GM18951 (cell line): ENCODE measurements around the gene NUDT16L1.

Experiments used
- POLR2A ChIP-seq: IDR thresholded peaks from 4 replicates; pipeline ENCODE4 v1.6.1; 2011; ENCODE audit warnings: mild to moderate bottlenecking; ENCODE audit not compliant: insufficient read length, insufficient read depth; ENCODE audit errors: extremely low read depth
- in situ Hi-C: fragments of 300-500 bp; cut with MboI; formaldehyde crosslinking; loops from one replicate; pipeline ENCODE4 v1.12.0; 2022; ENCODE audit warnings: low sequenced_read_pairs, mixed read lengths, inconsistent platforms; ENCODE audit not compliant: unreplicated experiment

The NUDT16L1 gene

GRCh38 chr16:4673387-4674046 is 19.8 kb upstream of the NUDT16L1 start:
- no peak for TF ChIP-seq POLR2A
- in situ Hi-C loops = no loop called here

- in situ Hi-C loops = no loop called here
- no peak for TF ChIP-seq POLR2A
These were observed 18.3 kb upstream of the NUDT16L1 start for GRCh38 chr16:4674926-4675530.

GRCh38 chr16:4675864-4676786 is 17.2 kb upstream of the NUDT16L1 start:
- no peak for TF ChIP-seq POLR2A
- in situ Hi-C loops = no loop called here

- in situ Hi-C loops = no loop called here
- no peak for TF ChIP-seq POLR2A
These were observed 16.5 kb upstream of the NUDT16L1 start for GRCh38 chr16:4676831-4677230.

- in situ Hi-C loops = no loop called here
These were observed 16.0 kb upstream of the NUDT16L1 start for GRCh38 chr16:4677390-4677789.

DNA sequence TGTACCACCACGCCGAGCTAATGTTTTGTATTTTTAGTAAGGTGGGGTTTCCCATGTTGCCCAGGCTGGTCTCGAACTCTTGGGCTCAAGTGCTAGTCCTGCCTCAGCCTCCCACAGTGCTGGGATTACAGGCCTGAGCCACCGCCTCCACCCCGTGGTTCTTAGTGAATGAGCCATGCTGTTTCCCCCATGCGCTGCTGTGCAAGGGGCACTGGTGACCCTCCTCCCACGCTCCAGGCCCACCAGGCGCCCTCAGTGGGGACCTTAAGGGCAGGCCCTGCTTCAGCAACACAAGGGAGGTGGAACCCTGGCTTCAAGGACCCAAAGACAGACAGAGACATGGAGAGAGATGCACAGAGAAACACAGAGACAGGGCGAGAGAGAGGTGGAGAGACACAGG is 15.4 kb upstream of the NUDT16L1 start:
- in situ Hi-C loops = no loop called here
- TF ChIP-seq POLR2A = no peak

More at GRCh38 chr16:4677390-4677789, 16.0 kb upstream of the NUDT16L1 start:
- TF ChIP-seq POLR2A = no peak

GRCh38 chr16:4678596-4678995 is 14.8 kb upstream of the NUDT16L1 start:
- in situ Hi-C loops = no loop called here
- no peak for TF ChIP-seq POLR2A

DNA sequence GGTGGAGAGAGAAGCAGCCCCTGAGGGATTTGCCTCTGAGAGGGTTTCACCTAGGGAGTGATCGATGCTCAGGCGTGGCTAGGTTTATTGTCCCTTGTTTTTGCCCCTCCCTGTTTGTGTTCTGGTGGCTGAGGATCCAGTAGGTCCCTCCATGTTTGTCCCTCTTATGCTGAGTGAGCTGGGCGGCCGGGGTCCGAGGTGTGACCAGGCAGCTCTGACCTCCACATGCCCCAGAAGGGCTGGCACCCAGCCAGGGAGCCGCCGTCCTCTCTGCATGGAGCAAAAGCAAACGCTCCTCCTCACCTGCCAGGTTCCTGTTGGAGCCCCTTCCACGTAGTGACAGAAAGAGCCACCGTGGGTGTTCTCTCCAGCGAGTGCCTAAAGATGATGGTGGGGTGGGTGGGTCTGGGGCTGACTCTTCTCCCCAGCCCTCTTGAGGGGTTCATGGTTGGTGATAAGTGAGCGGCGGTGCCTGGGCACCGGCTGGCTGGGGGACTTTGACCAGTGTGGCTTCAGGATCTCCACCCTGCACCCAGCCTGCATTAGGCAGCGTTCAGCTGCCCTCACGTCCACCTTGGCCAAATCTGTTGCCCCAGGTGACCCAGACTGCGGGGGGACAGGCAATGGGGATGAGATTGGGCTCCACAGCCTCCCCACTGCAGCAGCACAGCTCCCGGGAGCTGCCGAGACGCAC is 14.1 kb upstream of the NUDT16L1 start:
- TF ChIP-seq POLR2A = no peak
- in situ Hi-C loops = no loop called here

DNA sequence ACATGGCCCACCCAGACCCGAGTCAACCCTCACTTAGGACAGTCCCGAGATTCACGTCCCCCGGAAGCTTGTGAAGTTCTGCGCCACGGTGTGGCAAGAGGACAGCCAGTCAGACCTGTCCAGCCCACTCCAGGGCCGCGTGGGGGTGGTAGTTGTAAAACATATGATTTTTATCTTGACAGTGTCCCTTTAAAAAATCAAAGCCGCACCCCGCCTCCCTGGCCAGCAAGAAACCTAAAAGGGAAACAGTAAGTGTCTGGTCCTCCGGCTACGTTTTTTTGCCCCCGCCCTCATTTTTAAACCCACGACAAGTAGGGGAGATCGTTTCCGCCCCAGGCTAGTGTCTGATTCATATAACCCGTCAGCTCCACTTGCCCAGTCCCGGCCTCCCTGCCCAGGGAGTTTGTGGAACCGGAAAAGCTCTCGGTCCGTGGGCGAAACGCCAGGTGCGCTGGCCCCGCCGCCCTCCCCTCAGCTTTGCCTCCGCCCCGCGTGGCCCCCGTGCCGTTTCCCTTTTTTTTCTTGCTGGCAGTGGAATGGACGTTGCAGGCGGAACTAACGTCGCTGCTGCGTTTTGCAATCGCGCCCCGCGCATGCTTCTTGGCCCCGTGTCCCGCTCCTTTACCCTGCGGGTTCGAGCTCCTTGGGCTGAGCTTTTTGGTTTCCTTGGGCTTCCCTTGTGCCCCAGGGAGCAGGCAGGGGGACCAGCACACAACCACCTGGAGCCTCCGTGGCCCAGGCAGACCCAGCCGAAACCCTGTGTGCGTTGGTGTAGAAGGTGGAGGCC is 13.3 kb upstream of the NUDT16L1 start:
- in situ Hi-C loops = no loop called here
- TF ChIP-seq POLR2A = no peak

GRCh38 chr16:4680673-4681470 is 12.5 kb upstream of the NUDT16L1 start:
- no peak for TF ChIP-seq POLR2A
- in situ Hi-C loops = no loop called here

DNA sequence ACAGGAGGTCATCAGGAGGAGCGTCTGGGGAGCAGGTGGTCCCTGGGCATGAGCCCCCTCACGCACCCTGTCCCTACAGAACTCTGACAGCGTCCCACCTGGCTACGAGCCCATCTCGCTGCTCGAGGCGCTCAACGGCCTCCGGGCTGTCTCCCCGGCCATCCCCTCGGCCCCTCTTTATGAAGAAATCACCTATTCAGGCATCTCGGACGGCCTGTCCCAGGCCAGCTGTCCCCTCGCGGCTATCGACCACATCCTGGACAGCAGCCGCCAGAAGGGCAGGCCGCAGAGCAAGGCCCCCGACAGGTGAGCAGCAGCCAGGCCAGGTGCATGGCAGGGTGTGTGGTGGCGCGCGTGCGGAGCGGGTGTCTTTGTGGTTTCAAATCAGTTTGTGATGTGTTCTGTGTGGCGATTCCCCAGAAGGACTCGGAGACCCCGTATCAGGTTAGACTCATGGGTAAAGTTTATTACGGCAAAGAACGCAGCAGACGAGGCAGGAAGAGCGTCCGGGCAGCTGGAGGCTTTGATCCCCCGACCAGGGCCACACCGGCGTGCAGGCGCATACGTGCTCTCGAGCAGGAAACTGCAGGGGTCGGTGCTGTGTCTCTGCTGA is 11.8 kb upstream of the NUDT16L1 start:
- TF ChIP-seq POLR2A = no peak
- in situ Hi-C loops = no loop called here
